ENCODE results near the gene U2AF2.

The U2AF2 gene

DNA sequence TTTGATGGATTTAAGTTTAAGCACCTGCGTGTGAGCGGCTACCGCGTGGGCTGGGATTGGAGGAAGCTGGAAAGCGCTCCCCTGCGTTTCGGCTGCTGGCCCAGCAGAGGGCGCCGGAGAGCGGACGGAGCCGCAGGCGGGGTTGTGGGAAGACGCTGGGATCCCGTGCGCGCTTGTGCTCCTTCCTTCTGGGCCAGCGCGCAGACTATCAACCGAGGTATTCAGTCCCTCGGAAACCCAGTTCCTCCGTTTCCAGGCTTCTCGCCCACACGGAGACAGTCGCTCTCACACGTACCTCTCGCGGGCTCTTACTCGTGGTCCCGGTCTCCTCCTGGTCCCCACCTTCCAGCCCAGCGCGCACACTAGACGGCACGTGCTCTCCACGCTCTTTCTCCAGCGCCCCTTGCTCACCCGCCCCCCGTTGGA, 49.0 kb downstream of the U2AF2 start:
- peaks cover 63% of the 10 kb centered on the region for H3K9me3 Mint-ChIP-seq
- no peak overlapping the region for H3K4me3 Mint-ChIP-seq
- H3K27me3 Mint-ChIP-seq (ENCODE audit: low read depth, poor library complexity), result peaks cover 5% of the 10 kb centered on the region
- H3K4me1 Mint-ChIP-seq, result peaks cover 9% of the 10 kb centered on the region
- no peak overlapping the region for H3K27ac Mint-ChIP-seq
- DNase-seq, result no peak
- TF ChIP-seq, protein P1, sequence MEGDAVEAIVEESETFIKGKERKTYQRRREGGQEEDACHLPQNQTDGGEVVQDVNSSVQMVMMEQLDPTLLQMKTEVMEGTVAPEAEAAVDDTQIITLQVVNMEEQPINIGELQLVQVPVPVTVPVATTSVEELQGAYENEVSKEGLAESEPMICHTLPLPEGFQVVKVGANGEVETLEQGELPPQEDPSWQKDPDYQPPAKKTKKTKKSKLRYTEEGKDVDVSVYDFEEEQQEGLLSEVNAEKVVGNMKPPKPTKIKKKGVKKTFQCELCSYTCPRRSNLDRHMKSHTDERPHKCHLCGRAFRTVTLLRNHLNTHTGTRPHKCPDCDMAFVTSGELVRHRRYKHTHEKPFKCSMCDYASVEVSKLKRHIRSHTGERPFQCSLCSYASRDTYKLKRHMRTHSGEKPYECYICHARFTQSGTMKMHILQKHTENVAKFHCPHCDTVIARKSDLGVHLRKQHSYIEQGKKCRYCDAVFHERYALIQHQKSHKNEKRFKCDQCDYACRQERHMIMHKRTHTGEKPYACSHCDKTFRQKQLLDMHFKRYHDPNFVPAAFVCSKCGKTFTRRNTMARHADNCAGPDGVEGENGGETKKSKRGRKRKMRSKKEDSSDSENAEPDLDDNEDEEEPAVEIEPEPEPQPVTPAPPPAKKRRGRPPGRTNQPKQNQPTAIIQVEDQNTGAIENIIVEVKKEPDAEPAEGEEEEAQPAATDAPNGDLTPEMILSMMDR (IDR thresholded peaks at IDR 0.05), result peak; percentile 44
- H3K36me3 Mint-ChIP-seq (ENCODE audit: low read depth), result peaks cover 65% of the 10 kb centered on the region

DNA sequence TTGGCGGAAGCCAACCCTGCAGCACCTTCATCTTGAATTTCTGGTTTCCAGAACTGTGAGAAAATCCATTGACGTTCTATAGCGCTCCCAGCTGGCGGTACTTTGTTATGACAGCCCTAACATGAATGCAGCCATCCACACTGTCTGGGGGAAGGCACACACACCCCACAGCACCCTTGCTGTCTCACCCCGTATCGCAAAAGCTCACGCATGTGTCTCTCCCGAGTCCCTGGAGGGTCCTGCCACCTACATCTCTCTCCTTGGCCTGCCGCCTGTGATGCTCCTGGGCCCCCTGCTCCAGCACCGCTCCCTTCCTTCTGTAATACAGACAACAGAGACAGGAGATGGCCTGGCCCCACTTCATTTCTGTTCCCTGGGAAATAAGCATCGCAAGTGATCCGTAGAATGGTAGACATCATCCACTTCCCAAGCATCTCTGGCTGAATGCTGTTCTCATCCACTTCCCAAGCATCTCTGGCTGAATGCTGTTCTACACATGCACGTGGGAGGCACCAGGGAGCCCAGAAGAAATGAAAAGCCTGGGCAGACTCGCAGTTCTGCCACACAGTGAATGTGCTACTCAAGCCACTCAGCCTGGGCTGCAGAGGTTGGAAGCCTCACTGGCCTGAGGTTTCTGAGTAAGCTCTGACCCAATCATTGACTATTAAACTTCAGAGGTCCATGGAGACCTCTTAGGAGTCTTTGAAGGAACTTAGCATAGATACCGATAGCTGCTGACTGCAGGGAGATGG, 49.8 kb downstream of the U2AF2 start:
- H3K4me1 Mint-ChIP-seq, result peaks cover 9% of the 10 kb centered on the region
- peaks cover 57% of the 10 kb centered on the region for H3K36me3 Mint-ChIP-seq (ENCODE audit: low read depth)
- H3K4me3 Mint-ChIP-seq, result no peak overlapping the region
- no peak overlapping the region for H3K27ac Mint-ChIP-seq
- DNase-seq, result no peak
- H3K27me3 Mint-ChIP-seq (ENCODE audit: low read depth, poor library complexity), result peaks cover 11% of the 10 kb centered on the region
- H3K9me3 Mint-ChIP-seq, result peaks cover 72% of the 10 kb centered on the region
- TF ChIP-seq, protein P1 (IDR thresholded peaks at IDR 0.05), result no peak

DNA sequence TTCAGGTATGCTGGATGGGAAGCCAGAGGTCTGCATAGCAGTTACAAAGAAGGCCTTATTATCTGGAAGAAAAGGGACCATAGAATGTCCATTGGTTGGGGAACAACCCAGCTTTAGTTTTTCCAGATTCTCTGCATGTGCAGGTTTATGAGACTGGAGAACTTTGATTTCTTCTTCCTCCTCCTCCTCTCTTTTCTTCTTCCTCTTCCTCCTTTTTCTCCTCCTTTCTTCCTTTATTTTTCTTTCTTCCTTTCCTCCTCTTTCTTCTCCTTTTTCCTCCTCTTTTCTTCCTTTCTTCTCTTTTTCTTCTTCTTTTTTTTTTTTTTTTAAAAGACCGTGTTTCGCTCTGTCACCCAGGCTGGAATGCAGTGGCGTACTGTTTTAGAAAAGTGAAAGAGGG, 51.1 kb downstream of the U2AF2 start:
- peaks cover 80% of the 10 kb centered on the region for H3K9me3 Mint-ChIP-seq
- peaks cover 9% of the 10 kb centered on the region for H3K4me1 Mint-ChIP-seq
- H3K4me3 Mint-ChIP-seq, result no peak overlapping the region
- H3K27ac Mint-ChIP-seq, result no peak overlapping the region
- DNase-seq, result no peak
- peaks cover 11% of the 10 kb centered on the region for H3K27me3 Mint-ChIP-seq (ENCODE audit: low read depth, poor library complexity)
- TF ChIP-seq, protein P1 (IDR thresholded peaks at IDR 0.05), result no peak
- H3K36me3 Mint-ChIP-seq (ENCODE audit: low read depth), result peaks cover 45% of the 10 kb centered on the region

DNA sequence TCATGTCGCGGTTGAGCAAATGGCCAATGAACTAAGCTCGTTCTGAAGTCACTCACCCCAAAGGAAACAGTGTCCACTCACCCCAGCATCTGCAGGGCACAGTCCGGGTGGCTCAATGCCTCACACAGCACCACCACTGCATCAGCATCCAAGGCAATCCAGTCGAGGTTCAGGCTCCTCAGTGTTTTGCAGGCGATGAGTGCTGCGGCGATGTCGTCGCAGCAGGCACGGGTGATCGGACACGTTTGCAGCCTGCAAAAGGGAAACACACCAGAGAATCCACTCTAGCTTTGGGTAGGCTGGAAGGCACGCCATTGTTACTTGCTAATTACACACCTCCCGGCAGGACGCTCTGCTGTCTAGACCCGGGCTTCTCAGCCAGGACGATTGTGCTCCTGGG, 56.9 kb downstream of the U2AF2 start:
- no peaks in the 10 kb centered on the region for H3K4me1 Mint-ChIP-seq
- no peak overlapping the region for H3K4me3 Mint-ChIP-seq
- TF ChIP-seq, protein P1 (IDR thresholded peaks at IDR 0.05), result no peak
- peaks cover 82% of the 10 kb centered on the region for H3K9me3 Mint-ChIP-seq
- peaks cover 11% of the 10 kb centered on the region for H3K27me3 Mint-ChIP-seq (ENCODE audit: low read depth, poor library complexity)
- H3K36me3 Mint-ChIP-seq (ENCODE audit: low read depth), result peaks cover 4% of the 10 kb centered on the region
- H3K27ac Mint-ChIP-seq, result no peak overlapping the region
- DNase-seq, result no peak

DNA sequence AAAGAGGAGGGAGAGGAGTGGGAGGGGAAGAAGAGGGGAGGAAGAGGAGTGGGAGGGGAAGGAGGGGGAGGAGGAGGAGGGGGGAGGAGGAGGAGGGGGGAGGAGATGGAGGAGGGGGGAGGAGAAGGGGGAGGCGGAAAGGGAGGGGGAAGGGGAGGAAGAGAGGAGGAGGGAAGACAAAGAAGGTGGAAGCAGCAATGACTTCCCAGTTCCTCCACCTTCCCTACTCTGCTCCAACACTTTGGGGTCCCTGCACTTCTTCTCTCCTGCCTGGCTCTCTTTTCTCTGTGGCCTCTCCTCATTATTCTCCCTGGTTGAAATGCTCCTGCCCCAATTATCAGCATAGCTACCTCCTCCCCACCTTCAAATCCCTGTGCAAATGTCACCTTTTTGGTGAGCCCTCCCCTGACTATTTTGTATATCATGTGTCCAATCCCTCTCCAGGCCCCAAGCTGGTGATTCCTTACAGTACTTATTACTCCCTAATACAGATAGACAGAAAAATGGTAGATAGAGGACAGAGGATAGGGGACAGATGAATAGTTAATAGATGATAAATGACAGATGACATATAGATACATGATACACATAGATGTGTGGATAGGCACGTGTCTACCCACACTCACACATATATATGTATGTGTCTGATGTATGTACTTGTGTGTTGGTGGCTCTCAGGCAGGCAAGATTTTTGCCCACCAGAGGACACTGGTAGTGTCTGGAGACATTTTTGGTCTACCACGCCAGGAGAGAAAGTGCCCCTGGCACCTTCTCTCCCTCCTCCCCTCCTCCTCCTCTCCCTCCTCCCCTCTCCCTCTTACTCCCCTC, 58.2 kb downstream of the U2AF2 start:
- H3K36me3 Mint-ChIP-seq (ENCODE audit: low read depth), result peaks cover 4% of the 10 kb centered on the region
- no peak for DNase-seq
- H3K4me3 Mint-ChIP-seq, result no peak overlapping the region
- TF ChIP-seq, protein P1 (IDR thresholded peaks at IDR 0.05), result no peak
- no peaks in the 10 kb centered on the region for H3K4me1 Mint-ChIP-seq
- H3K27ac Mint-ChIP-seq, result no peak overlapping the region
- H3K27me3 Mint-ChIP-seq (ENCODE audit: low read depth, poor library complexity), result peaks cover 11% of the 10 kb centered on the region
- peaks cover 88% of the 10 kb centered on the region for H3K9me3 Mint-ChIP-seq

Measured in nephron progenitor cell (in vitro differentiated cells).